GM19467 (cell line): ENCODE data around the gene ZKSCAN3.
"Not testable (repeated sequence)": the region's sequence is repeated elsewhere in the genome, so short reads cannot be mapped to it uniquely, and the experiment has no call there.

Experiments used
- ATAC-seq: cut with Tn5 transposase; IDR thresholded peaks from one replicate; pipeline ENCODE4 v1.9.1; 2021; ENCODE audit warnings: mild to moderate bottlenecking, moderate library complexity; ENCODE audit not compliant: unreplicated experiment

The ZKSCAN3 gene

DNA sequence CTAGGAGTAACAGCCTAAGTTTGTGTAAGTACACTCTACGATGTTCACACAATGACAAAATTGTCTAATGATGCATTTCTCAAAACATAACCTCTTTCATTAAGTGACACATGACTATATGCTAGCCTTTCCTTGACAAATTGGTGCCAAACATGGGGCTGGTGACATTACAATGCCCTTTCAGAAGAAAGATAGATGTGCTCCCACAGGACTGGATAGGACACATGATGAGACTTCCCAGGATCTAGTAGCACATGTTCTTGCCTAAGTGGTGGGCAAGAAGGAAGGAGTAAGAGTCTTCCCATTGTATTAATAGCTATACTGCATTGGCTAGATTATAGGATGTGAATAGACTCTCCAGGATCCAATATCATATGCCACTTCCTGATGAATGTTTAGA, 21.5 kb downstream of the ZKSCAN3 start:
- no peak for ATAC-seq

DNA sequence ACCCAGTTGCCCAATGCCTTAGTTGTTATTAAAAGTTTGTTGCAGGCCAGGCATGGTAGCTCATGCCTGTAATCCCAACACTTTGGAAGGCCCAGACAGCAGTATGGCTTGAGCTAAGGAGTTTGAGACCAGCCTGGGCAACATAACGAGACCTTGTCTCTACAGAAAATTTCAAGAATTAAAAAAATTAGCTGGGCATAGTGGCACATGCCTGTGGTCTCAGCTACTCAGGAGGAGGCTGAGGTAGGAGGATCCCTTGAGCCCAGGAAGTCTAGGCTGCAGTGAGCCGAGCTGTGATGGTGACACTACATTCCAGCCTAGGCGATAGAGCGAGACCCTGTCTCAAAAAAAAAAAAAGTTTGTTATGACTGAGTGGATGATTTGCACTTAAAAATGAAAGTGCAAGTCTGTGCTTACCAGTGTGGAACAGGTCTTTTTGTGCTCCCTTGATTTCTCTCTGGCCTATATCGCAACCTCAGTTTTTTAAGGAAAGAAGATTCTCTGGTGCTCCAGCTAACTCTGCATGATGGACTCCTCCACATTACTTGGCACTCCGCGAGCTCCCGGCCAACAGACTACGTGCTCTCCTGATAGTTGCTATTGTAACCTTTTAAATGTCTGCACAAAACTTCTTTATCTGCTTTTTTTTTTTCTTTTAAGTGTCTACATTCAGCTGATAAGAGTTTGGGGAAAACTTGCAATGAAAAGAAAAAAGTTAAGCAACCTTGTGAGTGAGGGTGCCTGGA, 22.1 kb downstream of the ZKSCAN3 start:
- ATAC-seq: no peak

GRCh38 chr6:28373925-28374324, 24.2 kb downstream of the ZKSCAN3 start:
- ATAC-seq: no peak

GRCh38 chr6:28377879-28378278, 28.1 kb downstream of the ZKSCAN3 start:
- no peak for ATAC-seq

DNA sequence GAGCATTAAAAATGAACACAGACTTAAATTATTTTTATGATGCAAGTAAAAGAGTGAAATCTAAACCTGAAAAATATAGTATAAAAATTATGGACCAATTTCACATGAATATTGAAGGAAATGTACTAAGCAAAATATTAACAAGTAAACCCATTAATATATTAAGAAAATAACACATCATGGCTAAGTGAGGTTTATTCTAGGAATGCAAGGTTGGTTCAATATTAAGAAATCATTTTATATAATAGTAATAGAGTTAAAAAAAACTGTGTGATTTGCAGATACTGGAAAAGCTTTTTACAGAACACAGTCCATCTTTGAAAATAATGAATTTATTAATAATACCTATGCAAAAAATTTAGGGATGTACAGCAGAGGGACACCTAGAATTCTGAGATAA, 28.9 kb downstream of the ZKSCAN3 start:
- ATAC-seq: no peak

- ATAC-seq: no peak
Observed at GRCh38 chr6:28380381-28380780, 30.6 kb downstream of the ZKSCAN3 start.

- ATAC-seq: peak; percentile 81
Observed at GRCh38 chr6:28383235-28384142, 33.7 kb downstream of the ZKSCAN3 start.

GRCh38 chr6:28384143-28384533, 34.4 kb downstream of the ZKSCAN3 start:
- ATAC-seq: no peak

GRCh38 chr6:28390688-28391087, 40.9 kb downstream of the ZKSCAN3 start:
- ATAC-seq: no peak

GRCh38 chr6:28393912-28394662, 44.3 kb downstream of the ZKSCAN3 start:
- no peak for ATAC-seq

DNA sequence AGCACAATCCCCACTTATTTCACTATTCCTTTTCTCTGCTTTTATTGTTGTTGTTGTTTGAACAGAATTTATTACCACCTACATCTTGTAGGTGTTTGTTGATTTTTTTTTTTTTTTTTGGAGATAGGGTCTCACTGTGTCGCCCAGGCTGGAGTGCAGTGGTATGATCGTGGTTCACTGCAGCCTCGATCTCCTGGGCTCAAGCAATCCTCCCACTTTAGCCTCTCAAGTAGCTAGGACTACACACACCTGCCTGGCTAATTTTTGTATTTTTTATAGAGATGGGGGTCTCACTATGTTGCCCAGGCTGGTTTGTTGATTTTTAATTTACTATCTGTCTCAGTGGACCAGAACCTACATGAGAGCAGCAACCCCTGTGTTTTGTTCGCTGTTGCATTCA, 46.2 kb downstream of the ZKSCAN3 start:
- ATAC-seq: no peak

DNA sequence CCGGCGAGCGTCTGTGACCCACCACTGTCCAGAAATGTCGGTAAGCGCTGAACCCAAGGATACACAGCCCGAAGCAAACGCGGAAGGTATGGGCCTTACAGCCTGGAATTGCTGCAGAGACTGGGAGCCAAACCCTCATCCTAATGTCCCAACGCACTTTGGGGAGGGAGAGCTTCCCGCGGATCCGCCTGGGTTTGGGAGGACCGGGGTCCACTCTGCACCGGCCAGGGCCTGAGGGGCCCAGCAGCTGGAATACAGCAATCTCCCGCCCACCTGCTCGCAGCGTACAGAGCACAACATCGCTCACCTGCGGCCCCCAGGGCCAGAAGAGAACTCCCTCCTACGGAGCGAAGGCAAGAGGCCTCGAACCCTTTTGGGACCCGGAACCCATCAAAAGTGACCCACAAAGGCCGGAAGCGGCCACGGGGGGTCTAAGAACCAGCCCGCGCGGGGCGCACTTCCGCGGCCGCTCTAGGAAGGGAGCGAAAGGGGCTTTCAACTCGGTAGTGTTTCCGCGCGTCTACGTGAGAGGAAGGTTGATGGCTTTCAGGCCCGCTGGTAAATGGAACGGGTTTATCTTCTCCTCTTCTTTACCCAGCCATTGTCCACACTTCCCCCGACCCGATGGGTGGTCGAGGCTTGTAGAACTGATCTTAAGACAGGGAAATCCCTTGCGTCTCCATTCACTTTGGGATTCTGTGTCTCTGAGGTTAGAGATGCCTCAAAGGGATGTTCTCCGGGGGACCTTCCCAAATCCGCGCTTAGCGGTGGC, 49.8 kb downstream of the ZKSCAN3 start, which contains the start of gene ZSCAN12:
TSS of gene ZSCAN12 (minus strand) at position 398 of the 772 bp plus-strand sequence. CDS start 1,342 bp downstream, outside the sequence.
- peak; percentile 90 for ATAC-seq

GRCh38 chr6:28400122-28400451, 50.3 kb downstream of the ZKSCAN3 start:
- ATAC-seq: no peak

DNA sequence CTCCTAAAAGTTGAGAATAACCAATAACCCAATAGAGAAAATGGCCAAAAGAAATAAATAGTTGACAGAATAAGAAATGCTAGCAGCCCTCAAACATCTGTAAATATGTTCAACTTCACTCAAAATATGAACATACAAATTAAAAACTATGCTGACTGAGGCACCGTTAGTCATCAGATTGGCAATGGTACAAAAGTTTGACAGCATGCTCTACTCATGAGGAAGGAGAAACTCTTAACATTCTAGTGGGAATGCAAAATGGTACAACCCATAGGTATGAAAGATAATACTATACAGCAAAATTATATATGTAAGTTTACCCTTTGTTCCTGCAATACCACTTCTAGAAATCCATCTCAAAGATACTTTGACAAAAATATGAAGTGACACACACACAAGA, 51.4 kb downstream of the ZKSCAN3 start:
- no peak for ATAC-seq

- ATAC-seq: no peak
Observed at GRCh38 chr6:28402197-28402596, 52.5 kb downstream of the ZKSCAN3 start.

DNA sequence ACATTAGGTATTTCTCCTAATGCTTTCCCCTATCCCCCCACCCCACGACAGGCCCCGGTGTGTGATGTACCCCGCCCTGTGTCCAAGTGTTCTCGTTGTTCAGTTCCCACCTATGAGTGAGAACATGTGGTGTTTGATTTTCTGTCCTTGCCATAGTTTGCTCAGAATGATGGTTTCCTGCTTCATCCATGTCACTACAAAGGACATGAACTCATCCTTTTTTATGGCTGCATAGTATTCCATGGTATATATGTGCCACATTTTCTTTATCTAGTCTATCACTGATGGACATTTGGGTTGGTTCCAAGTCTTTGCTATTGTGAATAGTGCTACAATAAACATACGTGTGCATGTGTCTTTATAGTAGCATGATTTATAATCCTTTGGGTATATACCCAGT, 54.2 kb downstream of the ZKSCAN3 start:
- ATAC-seq: not testable (repeated sequence)

- ATAC-seq: no peak
Observed at GRCh38 chr6:28407401-28407800, 57.7 kb downstream of the ZKSCAN3 start.

DNA sequence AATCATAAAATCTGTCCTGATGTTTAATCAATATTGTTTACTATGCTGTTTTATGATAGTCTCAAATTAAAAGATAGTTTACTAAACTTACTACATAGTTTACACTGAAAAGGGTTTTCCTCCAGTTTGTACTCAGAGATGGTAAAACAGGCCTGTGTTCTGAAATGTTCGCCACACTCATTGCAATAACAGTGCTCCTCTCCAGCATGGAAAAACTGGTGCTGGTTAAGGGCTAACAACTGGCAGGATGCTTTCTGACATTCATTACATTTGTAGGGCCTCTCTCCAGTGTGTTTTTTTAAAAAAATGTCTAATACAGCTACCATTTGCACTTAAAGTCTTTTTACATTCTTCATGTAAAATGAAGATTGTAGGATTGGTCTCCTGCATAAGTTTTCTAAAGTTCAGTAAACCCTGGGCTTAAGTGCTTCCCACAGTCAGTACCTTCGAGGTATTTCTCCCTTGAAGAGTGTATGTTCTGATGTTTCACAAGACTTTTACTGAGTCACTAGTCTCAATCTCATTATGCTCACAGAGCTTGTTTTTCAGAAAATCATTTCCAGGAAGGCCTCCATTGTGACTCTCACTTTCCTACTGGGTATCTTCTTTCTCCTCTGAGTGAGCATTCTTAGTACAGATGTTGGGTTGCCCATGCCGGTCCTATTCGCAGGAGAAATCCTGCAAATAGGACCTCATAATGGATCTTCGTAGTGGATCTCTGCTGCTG, 58.5 kb downstream of the ZKSCAN3 start:
- ATAC-seq: no peak

GRCh38 chr6:28410767-28411166, 61.0 kb downstream of the ZKSCAN3 start:
- ATAC-seq: no peak

DNA sequence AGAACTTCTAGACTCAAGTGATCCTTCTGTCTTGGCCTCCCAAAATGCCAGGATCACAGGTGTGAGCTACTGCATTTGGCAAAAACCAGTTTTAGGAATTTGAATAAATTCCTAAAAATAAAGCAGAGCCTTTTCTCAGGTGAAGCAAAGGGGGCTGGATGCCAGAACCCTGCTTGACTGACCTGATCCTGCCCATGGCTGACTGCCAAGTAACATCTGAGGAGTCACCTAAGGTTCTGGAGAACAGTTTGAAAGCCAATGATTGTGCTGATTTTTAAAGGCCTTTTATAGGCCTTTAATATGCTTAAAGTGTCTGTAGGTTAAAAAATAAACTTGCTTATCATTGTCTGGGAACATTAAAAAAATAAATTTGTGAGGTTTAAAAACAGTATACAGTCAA, 63.9 kb downstream of the ZKSCAN3 start:
- no peak for ATAC-seq
